ENCODE measurements around the gene CPN2.

The CPN2 gene

DNA sequence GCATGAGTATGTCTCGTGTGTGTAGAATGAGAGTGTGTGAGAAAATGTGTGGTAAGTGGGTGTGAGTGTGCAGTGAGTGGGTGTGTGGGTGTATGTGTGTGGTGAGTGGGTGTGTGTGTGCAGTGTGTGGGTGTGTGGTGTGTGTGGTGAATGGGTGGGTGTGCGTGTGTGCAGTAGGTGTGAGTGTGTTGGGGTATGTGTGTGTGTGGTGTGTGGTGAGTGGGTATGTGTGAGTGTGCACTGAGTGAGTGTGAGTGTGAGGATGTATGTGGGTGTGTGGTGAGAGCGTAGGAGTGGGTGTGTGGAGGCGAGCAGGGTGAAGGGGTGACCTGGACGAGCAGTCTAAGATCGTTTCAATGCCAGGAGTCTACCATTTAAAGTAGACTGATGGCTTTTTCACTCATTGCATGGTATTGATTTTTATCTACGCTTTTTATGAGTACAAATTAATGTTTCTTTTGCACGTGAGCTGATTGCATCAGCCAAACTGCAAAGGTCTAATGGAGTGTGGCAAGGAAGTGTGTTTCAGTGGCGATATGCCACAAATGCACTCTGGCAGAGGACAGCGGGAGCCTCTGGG is 1.6 kb upstream of the CPN2 start:
- CTCF ChIA-PET, result no interaction called here
- DNase-seq, result no peak

DNA sequence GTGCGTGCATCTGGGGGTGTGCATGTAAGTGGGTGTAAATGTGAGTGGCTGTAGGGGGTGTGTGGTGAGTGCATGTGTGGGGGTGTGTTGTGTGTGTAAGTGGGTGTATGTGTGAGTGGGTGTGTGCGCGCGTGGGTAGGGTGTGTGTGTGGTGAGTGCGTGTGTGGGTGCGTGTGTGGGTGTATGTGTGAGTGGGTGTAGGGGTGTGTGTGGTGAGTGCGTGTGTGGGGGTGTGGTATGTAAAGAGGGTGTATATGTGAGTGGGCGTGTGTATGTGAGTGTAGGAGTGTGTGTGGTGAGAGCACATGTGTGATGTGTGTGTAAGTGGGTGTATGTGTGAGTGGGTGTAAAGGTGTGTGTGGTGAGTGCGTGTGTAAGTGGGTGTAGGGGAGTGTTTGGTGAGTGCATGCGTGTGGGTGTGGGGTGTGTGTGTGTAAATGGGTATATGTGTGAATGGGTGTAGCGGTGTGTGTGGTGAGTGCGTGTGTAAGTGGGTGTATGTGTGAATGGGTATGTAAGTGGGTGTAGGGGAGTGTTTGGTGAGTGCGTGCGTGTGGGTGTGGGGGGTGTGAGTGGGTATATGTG is 916 bp upstream of the CPN2 start:
- H3K4me1 Mint-ChIP-seq, result peaks cover 3% of the 10 kb centered on the region
- CTCF ChIA-PET, result no interaction called here
- no peak for DNase-seq
- H3K27ac Mint-ChIP-seq, result no peak overlapping the region
- no peaks in the 10 kb centered on the region for H3K9me3 Mint-ChIP-seq
- H3K4me3 Mint-ChIP-seq, result no peak overlapping the region
- H3K27me3 Mint-ChIP-seq, result peaks cover 13% of the 10 kb centered on the region
- no peaks in the 10 kb centered on the region for H3K36me3 Mint-ChIP-seq

More for the DNA sequence above, 1.6 kb upstream of the CPN2 start:
- Mint-ChIP-seq H3K4me3 (no peak overlapping the region), H3K36me3 (no peaks in the 10 kb centered on the region), H3K4me1 (peaks cover 3% of the 10 kb centered on the region), H3K9me3 (no peaks in the 10 kb centered on the region), H3K27ac (no peak overlapping the region), H3K27me3 (peaks cover 16% of the 10 kb centered on the region)

DNA sequence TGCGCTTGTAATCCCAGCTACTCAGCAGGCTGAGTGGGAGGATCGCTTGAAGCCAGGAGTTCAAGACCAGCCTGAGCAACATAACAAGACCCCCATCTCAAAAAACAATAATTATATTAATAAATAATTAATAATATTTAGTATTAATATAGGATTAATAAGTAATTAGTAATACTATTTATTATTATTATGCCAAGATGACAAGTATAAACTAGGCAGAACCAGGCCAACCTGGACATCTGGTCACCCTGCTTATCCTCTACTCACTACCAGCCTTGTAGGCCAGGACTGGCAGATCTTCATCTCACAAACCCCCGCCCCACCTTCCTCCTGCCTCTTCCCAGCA is 429 bp downstream of the CPN2 start:
- Mint-ChIP-seq H3K36me3 (no peaks in the 10 kb centered on the region), H3K4me1 (peaks cover 3% of the 10 kb centered on the region), H3K9me3 (no peaks in the 10 kb centered on the region), H3K27me3 (peaks cover 12% of the 10 kb centered on the region), H3K27ac (no peak overlapping the region), H3K4me3 (no peak overlapping the region)
- CTCF ChIA-PET, result no interaction called here
- no peak for DNase-seq

DNA sequence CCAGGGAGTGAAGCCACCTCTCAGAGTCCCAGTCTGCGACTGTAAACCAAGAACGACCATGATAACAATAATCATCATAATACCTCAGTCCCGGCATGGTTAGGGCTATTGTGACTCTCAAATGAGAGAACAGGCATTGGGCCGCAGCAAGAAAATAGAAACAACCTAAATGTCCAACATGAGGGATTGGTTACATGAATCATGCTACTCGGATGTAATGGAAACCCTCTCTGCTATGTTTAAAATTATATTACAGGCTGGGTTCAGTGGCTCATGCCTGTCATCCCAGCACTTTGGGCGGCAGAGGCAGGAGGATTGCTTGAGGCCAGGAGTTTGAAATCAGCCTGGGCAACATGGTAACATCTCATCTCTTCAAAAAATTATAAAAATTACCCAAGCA is 2.8 kb downstream of the CPN2 start:
- no peak for DNase-seq
- peaks cover 31% of the 10 kb centered on the region for H3K27me3 Mint-ChIP-seq
- H3K9me3 Mint-ChIP-seq, result no peaks in the 10 kb centered on the region
- no peaks in the 10 kb centered on the region for H3K4me1 Mint-ChIP-seq
- H3K27ac Mint-ChIP-seq, result no peak overlapping the region
- CTCF ChIA-PET, result no interaction called here
- H3K36me3 Mint-ChIP-seq, result no peaks in the 10 kb centered on the region
- no peak overlapping the region for H3K4me3 Mint-ChIP-seq

DNA sequence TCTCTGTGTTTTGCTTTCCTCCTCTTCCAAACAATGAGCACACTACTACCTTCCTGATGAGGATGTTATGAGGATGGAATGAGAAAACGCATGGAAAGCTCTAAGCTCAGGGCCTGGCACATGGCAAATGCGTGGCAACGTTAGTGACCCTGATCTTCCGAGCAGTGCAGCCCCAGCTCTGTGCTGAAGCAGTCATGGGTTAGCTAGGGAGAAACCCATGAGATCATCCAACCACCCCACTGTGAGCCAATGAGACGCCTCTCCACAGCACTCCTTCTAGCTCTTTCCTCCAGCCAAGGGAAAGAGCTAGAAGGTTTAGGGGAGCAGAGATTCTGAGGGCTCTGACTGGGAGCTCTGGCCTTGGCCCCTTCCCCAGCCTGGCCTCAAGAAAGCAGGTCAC is 4.5 kb downstream of the CPN2 start:
- Mint-ChIP-seq H3K4me3 (no peak overlapping the region), H3K9me3 (no peaks in the 10 kb centered on the region), H3K27me3 (peaks cover 41% of the 10 kb centered on the region), H3K36me3 (no peaks in the 10 kb centered on the region), H3K4me1 (no peaks in the 10 kb centered on the region), H3K27ac (no peak overlapping the region)
- no peak for DNase-seq
- CTCF ChIA-PET, result interaction anchor here (0.6 to 15.2 kb wide), 6 partner anchors 12 to 568 kb away, joined by 3 to 167 read pairs (median 32); no protein-coding TSS in a partner anchor

DNA sequence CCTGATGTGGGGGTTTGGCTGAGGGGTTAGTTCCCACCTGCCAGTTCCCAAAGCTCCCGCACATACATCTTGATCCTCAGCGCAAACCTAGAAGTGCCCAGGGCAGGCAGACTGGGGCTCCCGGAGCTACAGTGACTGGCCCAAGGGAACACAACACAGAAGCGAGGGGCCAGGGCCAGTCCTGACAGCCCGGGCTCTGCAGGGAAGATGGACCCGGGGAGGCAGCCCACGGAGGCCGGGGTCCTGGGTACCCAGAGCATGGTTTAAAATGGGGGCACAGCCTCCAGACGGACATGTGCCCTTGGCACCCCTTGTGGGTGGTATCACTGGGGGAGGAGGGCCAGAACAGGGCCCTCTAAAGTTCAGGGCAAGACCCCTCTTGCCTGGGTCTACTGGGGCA is 5.1 kb downstream of the CPN2 start:
- no peak overlapping the region for H3K27ac Mint-ChIP-seq
- DNase-seq, result no peak
- no peaks in the 10 kb centered on the region for H3K36me3 Mint-ChIP-seq
- CTCF ChIA-PET, result interaction anchor here (1.8 to 15.2 kb wide), 5 partner anchors 11 to 567 kb away, joined by 10 to 167 read pairs (median 33); no protein-coding TSS in a partner anchor
- no peaks in the 10 kb centered on the region for H3K4me1 Mint-ChIP-seq
- peaks cover 47% of the 10 kb centered on the region for H3K27me3 Mint-ChIP-seq
- H3K4me3 Mint-ChIP-seq, result no peak overlapping the region
- H3K9me3 Mint-ChIP-seq, result no peaks in the 10 kb centered on the region

DNA sequence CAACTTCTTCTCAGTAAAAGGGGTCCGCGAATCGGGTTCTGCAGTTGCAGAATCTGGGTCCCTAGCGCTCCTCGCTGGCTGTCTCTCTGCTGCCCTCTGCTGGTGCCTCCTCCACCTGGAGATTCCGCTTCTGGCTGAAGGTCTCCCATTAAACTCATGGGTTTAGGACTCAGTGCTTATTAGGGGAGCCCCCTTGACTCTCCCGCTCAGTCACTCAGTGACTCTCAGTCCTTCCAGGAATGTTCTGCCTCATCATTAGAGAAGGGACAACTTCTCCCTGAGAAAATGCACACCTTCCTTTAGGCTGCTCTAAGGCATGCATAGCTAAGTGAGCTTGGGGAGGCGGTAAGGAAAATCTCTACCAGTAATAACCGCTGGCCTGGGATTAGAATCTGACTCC is 7.1 kb downstream of the CPN2 start:
- Mint-ChIP-seq H3K4me3 (no peak overlapping the region), H3K27me3 (peaks cover 55% of the 10 kb centered on the region), H3K27ac (no peak overlapping the region), H3K4me1 (no peaks in the 10 kb centered on the region), H3K36me3 (no peaks in the 10 kb centered on the region), H3K9me3 (no peaks in the 10 kb centered on the region)
- CTCF ChIA-PET, result interaction anchor here (0.7 to 15.2 kb wide), 19 partner anchors 9 to 678 kb away, joined by 3 to 167 read pairs (median 4); no protein-coding TSS in a partner anchor
- DNase-seq, result peak; percentile 82

DNA sequence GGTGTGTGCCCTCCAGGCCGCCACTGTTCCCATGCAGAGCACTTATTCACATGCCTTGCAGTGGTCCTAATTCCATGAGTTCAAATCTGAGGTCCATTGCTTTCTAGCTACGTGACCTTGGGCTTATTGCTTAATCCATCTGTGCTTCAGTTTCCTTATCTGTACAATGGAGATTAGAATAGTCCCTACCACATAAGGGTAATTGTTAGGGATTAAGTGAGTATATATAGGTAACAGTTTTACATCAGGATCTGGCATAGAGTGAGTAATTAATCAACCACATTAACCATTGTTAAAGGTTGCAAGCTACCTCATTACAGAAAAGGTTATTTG is 7.6 kb downstream of the CPN2 start:
- Mint-ChIP-seq H3K9me3 (no peaks in the 10 kb centered on the region), H3K27ac (no peak overlapping the region)
- CTCF ChIA-PET, result interaction anchor here (0.7 to 15.2 kb wide), 17 partner anchors 9 to 678 kb away, joined by 3 to 167 read pairs (median 6); no protein-coding TSS in a partner anchor

DNA sequence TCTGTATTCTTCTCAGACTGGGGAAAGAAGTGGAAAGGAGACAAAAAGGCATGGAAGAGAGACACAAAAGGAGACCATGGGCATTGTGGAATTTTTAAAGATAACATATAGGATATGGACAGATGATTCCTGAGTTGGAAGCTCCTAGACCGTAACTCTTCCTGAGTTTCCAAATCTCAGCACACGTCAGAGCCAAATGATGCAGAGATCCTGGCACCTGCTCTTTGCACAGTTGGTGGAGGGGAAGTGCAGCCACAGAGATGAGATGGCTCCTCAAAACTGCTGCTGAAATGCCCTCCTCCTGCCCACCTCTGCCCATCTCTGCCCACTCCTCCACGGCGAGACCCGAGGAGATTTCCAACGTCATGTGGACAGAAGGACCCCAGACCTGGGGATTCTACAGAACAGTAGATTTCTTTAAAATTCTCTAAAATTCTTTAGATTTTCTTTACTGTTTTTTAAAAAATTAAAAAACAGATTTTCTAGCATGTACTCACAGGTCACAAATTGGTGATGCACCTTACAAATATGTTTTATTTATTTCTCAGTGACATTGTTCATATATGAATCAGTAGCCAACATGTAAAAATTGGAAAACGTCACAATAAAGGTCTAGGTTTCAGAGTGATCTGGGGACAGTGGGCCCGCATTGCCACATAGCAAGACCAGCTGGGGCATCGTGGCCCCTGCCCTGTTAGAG is 8.1 kb downstream of the CPN2 start:
- H3K4me3 Mint-ChIP-seq, result no peak overlapping the region
- peaks cover 59% of the 10 kb centered on the region for H3K27me3 Mint-ChIP-seq
- H3K4me1 Mint-ChIP-seq, result no peaks in the 10 kb centered on the region
- no peak for DNase-seq
- CTCF ChIA-PET, result interaction anchor here (0.6 to 15.2 kb wide), 19 partner anchors 8 to 677 kb away, joined by 3 to 167 read pairs (median 4); no protein-coding TSS in a partner anchor
- H3K9me3 Mint-ChIP-seq, result no peaks in the 10 kb centered on the region
- no peak overlapping the region for H3K27ac Mint-ChIP-seq
- no peaks in the 10 kb centered on the region for H3K36me3 Mint-ChIP-seq

More for the DNA sequence above, 7.6 kb downstream of the CPN2 start:
- peaks cover 57% of the 10 kb centered on the region for H3K27me3 Mint-ChIP-seq
- H3K36me3 Mint-ChIP-seq, result no peaks in the 10 kb centered on the region
- DNase-seq, result no peak
- no peak overlapping the region for H3K4me3 Mint-ChIP-seq
- H3K4me1 Mint-ChIP-seq, result no peaks in the 10 kb centered on the region

DNA sequence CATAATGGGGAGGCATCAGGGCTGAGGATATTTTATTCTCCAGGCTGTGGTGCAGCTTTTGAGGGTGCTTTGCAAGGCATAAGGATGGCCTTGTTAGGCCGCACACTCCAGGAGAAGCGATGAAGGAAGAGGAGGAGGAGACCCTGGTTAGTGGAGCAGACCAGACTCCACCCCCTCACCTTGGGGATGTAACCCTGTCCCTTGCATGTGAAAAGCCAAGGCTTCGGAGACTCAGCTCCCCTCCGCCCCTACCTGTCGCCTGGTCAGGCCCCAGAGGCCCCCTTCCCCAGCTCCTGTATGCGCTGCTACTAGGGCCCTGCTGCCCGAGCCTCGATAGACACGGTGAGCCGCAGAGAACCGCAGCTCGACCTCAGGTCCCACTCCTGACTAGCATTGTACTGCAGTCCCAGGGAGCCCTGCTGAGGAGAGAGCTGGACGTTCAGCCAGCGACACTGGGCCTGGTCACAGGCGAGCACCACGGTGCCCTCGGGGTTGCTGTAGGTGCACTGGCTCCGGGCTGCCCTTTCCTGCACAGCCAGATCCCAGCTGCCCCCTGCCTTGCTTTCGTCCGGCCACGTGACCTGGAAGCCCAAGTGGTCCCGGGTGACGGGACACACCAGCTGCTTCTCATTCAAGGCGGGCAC is 10.2 kb downstream of the CPN2 start:
- Mint-ChIP-seq H3K4me1 (no peaks in the 10 kb centered on the region), H3K4me3 (no peak overlapping the region), H3K27ac (no peak overlapping the region), H3K9me3 (no peaks in the 10 kb centered on the region), H3K36me3 (no peaks in the 10 kb centered on the region), H3K27me3 (peaks cover 71% of the 10 kb centered on the region)
- CTCF ChIA-PET, result interaction anchor here (0.7 to 15.2 kb wide), 5 partner anchors 12 to 430 kb away, joined by 3 to 167 read pairs (median 3); no protein-coding TSS in a partner anchor
- no peak for DNase-seq

DNA sequence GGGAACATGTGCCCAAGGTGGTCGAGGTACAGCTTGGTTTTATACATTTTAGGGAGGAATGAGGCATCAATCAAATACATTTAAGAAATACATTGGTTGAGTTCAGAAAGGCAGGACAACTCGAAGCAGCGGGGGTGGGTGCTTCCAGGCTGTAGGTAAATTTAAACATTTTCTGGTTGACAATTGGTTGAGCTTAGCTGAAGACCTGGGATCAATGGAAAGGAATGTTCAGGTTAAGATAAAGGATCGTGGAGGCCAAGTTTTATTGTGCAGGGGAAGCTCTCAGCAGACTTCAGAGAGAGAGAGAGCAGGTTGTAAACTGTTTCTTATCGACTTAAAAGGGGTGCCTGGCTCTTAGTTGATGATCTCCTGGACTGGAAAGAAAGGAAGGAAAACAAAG is 11.3 kb downstream of the CPN2 start:
- CTCF ChIA-PET, result interaction anchor here (1.3 to 15.2 kb wide), 2 partner anchors 66 to 570 kb away, joined by 3 to 167 read pairs; no protein-coding TSS in a partner anchor
- H3K36me3 Mint-ChIP-seq, result no peaks in the 10 kb centered on the region
- no peak overlapping the region for H3K4me3 Mint-ChIP-seq
- peaks cover 72% of the 10 kb centered on the region for H3K27me3 Mint-ChIP-seq
- no peaks in the 10 kb centered on the region for H3K4me1 Mint-ChIP-seq
- H3K27ac Mint-ChIP-seq, result no peak overlapping the region
- no peaks in the 10 kb centered on the region for H3K9me3 Mint-ChIP-seq
- DNase-seq, result no peak

DNA sequence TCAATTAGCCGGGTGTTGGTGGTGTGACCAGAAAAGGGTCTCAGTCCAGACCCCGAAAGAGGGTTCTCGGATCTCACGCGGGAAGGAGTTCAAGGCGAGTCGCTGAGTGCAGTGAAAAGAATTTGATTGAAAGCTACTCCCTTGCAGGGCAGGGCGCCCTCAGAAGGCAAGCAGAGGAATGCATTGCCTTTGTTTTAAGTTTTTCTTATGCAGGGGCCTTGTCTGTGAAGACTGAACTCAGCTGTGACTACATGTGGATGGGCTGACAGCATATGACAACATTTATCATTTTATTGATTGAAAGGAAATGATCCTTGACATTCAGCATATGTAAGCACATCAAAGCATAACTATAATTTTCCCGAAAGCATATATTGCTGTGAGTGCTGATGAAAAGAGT is 11.8 kb downstream of the CPN2 start:
- CTCF ChIA-PET, result interaction anchor here (1.3 to 15.2 kb wide), 2 partner anchors 66 to 569 kb away, joined by 3 to 167 read pairs; no protein-coding TSS in a partner anchor
- H3K27ac Mint-ChIP-seq, result no peak overlapping the region
- H3K9me3 Mint-ChIP-seq, result no peaks in the 10 kb centered on the region
- H3K27me3 Mint-ChIP-seq, result peaks cover 72% of the 10 kb centered on the region
- no peak for DNase-seq
- H3K4me1 Mint-ChIP-seq, result no peaks in the 10 kb centered on the region
- H3K4me3 Mint-ChIP-seq, result no peak overlapping the region
- H3K36me3 Mint-ChIP-seq, result no peaks in the 10 kb centered on the region

DNA sequence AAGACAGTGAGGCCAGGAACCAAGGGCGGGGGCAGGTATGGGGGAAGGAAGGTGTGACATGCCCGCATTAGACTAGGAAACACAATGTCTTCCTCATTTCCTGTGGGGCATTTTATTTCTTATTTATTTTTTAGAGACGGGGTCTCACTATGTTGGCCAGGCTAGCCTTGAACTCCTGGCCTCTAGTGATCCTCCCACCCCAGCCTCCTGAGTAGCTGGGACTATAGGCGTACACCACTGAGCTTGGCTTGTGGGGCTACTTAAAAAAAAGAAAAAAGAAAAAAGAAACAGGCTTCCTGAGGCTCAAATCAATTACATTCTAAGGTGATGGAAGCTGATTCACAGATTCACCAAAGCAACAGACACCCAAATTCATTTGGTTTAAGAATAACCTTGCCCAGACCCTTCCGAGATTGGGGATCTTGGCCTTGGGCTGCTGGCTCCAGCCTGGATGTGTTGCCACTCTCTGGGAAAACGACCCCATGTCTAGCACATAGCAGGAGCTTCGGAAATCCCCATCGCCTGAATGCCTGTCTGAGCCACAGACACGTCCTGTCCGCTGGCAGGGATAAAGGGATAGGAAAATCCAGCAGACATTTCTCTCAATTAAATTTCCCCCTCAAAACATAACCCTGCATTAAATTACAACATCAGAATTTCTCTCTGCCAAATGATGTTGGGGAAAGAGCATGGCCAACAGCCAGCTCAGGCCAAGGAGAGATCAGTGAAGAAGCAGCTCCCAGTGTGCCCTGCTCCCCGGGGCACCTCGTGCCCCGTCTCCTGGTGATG is 13.0 kb downstream of the CPN2 start:
- Mint-ChIP-seq H3K27me3 (peaks cover 75% of the 10 kb centered on the region), H3K4me1 (peaks cover 7% of the 10 kb centered on the region), H3K9me3 (no peaks in the 10 kb centered on the region), H3K27ac (no peak overlapping the region), H3K36me3 (no peaks in the 10 kb centered on the region), H3K4me3 (no peak overlapping the region)
- no peak for DNase-seq
- CTCF ChIA-PET, result interaction anchor here (15.2 kb wide), 1 partner anchor 67 kb away, joined by 167 read pairs; no protein-coding TSS in a partner anchor
